GM21737 (cell line): ENCODE results near the gene SEC23A.
"Not testable (repeated sequence)": the region's sequence is repeated elsewhere in the genome, so short reads cannot be mapped to it uniquely, and the experiment has no call there.

ENCODE experiments used
- ATAC-seq: cut with Tn5 transposase; IDR thresholded peaks from one replicate; pipeline ENCODE4 v1.9.1; 2021; ENCODE audit warnings: mild to moderate bottlenecking, moderate library complexity; ENCODE audit not compliant: unreplicated experiment

The SEC23A gene

DNA sequence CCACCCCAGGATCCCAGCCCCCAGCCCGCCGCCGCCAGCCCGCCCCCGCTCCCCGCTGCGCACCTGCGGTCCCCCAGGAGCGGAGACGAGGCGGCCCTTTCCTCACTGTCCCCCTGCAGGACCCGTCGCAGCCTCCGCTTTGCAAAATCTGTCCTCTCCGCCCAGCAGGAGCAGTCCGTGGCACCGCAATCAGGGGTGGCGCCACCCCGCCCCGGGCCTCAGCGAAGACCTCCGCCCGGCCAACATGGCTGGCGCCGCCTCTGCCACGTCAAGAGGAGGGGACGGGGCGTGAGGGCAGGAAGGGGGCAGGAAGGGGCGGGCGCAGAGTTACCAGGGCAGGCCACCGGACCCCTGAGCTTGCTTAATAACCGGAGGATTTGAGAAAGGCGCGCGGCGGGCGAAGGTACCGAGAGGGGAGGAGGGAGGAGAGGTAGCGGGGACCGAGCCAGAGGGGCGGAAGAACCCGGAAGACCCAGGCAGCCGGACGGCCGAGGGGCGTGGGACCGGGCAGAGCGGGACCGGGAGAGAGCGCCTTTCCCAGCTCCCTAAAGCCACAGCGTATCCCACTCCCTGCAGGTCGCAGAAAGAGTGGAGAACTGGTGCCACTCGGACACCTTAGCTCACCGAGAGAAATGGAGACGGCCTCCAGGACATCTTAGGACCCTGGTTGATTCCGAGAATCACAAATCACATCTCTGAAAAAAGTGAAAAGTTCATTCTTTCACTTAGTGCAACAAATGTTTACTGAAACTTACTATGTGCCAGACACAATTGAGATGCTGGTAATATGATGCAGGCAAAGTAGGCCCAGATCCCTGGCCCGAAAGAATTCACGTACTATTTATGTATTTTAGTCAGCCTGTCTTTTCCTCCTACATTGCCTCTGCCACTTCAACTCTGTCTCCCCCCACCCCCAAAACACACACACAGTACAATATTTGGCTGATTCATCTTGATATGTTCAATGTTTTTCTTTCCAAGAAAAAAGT is at the start of gene SEC23A:
TSS of gene SEC23A (minus strand) at position 267 of the 989 bp plus-strand sequence. CDS start 7,117 bp downstream, outside the sequence.
- ATAC-seq: peak; percentile 95

DNA sequence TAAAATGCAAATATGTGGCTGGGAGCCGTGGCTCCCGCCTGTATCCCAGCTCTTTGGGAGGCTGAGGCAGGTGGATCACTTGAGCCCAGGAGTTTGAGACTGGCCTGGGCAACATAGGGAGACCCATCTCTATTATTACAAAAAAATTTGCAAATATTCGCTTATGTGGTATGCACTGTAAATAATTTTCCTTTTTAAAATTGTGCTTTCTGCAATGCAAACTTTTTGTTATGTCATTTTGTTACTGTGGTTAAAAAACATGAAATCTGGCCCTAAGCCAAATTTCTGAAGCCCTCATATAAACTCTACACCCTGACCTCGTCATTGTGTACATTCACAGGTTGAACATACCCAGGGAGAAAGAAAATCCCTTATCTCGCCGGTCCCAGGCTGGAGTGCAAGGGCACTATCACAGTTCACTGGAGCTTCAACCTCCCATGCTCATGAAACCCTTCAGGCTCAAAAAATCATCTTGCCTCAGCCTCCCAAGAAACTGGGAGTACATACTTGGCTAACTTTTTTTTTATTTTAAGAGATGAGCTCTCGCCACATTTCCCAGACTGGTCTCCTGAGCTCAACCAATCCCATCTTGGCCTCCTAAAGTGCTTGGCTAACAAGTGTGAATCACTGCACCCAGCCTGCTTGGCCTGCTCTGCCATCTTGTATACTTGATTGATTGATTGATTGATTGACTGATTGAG is 42.4 kb upstream of the SEC23A start:
- ATAC-seq: no peak

DNA sequence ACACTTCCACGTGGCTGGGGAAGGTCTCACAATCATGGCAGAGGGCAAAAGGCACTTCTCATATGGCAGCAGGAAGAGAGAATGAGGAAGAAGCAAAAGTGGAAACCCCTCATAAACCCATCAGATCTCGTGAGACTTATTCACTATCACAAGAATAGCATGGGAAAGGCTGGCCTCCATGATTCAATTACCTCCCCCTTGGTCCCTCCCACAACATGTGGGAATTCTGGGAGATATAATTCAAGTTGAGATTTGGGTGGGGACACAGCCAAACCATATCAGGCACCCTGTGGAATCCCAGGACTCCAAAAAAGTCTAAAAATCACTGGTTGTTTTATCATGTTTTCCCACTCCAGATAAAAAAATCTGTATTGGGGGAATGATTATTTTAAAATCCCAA is 40.2 kb upstream of the SEC23A start:
- not testable (repeated sequence) for ATAC-seq

DNA sequence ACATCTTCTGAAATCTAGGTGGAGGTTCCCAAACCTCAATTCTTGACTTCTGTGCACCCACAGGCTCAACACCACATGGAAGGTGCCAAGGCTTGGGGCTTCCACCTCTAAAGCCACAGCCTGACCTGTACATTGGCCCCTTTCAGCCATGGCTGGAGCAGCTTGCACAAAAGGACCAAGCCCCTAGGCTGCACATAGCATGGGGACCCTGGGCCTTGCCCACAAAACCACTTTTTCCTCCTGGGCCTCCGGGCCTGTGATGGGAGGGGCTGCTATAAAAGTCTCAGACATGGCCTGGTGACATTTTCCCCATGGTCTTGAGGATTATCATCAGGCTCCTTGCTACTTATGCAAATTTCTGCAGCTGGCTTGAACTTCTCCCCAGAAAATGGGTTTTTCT is 38.6 kb upstream of the SEC23A start:
- not testable (repeated sequence) for ATAC-seq

DNA sequence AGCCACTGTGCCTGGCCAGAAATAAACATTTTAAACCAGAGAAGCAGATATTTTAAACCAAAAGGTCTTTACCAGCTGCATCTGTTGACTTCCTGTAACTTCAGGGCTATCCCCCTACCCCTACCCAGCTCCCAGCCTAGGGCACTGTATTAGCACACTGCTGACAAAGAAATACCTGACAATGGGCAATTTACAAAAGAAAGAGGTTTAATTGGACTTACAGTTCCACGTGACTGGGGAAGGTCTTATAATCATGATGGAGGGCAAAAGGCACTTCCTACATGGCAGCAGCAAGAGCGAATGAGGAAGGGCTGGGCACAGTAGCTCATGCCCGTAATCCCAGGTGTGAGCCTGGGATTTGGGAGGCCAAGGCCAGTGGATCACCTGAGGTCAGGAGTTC is 37.1 kb upstream of the SEC23A start:
- no peak for ATAC-seq

DNA sequence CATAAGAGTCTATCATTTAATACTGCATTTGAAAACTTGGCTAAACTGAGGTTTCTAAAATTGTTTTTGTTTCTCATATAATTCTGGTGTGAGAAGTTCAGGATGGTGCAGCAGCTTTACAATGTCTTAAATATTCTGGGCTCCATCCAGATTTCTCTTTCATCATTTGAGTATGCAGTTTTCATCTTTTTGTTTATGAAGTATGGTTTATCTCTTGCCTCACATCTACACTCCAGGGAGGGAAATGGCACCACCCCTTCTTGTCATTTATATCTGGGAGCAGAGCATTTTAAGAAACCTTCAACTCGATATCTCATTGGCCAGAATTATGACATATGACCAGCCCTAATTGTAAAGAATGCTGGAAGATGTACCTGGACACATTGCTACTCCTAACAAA is 35.4 kb upstream of the SEC23A start:
- ATAC-seq: no peak

DNA sequence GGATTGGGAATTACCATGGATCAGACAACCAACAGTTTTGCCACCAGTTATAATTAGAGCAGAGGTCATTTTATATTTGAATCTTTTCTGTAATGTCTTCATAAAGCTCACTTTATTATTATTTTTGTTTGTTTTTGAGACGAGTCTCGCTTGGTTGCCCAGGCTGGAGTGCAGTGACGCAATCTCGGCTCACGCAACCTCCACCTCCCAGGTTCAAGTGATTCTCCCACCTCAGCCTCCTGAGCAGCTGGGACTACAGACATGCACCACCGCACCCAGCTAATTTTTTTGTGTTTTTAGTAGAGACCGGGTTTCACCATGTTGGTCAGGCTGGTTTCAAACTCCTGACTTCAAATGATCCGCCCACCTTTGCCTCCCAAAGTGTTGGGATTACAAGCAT is 34.8 kb upstream of the SEC23A start:
- not testable (repeated sequence) for ATAC-seq

DNA sequence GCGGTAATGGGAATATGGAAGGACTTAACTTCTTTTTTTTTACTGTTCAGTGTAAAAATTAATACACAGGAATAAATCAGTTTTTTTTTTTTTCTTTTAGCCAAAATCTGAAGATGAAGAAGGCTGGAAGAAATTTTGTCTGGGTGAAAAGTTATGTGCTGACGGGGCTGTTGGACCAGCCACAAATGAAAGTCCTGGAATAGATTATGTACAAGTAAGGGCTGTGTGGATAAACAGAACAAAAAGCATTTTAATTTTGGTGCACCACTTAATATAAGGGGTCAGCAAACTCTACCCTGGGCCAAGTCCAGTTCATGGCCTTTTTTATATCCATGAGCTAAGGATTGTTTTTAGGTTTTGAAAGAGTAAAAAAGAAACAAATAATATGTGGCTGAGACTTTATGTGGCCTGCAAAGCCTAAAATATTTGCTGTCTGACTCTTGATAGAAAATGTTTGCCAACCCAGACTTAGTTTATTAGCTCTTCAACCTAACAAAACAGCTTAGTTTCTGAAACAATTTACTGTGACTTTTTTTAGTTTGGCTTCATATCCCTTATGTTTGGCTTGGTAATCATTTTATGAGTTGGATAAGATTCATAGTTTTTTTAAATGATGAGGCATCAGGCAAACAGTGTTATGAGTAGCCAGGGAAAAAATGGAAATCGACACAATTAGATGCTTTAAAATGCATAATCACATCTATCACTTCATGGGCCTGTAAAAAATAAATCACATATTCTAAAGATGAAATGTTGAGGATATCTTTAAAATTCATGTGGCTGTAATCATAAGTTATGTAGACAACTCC is 19.5 kb upstream of the SEC23A start:
- ATAC-seq: no peak

DNA sequence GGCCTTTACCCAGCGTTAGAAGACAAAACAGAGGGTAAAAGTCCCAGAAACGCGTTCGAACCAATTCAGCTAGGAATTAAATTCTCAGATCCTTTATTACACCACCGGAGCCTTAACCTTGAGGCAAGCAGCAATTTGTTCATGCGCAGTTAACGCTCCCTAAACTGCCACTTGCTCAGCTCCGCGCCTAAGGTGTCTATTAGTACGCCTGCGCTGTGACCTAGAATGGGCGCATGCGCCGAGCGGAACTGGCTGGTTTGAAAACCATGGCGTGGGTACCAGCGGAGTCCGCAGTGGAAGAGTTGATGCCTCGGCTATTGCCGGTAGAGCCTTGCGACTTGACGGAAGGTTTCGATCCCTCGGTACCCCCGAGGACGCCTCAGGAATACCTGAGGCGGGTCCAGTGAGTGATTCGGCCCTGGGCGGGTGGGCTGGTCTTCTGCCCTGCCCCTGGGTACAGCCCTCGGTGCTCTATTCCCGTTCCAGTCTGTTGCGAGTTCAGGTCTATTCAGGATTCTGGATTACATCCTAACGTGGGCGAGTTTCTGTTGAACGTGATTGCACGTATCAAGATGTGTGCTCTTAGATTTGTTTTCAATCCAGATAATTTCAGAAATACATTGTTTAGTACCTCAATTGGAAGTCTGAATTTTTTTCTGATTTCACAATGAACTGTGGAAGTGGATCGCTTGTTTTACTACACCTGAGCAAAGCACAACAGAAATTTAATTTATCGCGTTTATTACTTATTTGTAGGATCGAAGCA is 11.2 kb upstream of the SEC23A start, which contains the start of gene GEMIN2:
TSS of gene GEMIN2 (plus strand) at position 251 of the 766 bp plus-strand sequence. CDS start at position 267, 16 bp downstream.
- peak; percentile 93 for ATAC-seq

DNA sequence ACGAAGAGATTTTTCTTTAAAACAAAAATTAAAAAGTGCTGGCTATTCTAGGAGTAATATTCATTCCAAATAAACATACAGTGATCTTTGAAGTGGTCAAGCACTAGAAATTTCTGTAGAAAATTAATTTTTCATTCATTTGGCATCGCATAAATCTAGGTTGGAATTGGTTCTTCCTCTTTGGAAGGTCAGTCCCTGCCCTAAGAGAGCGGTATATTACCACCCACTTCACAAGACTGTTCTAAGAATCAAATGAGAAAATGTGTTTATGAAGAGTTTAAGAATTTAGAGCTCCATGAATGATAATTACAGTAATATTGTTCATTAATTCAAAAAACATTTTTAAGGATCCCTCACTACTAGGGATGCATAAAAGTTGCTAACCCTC is 10.6 kb upstream of the SEC23A start:
- ATAC-seq: no peak

DNA sequence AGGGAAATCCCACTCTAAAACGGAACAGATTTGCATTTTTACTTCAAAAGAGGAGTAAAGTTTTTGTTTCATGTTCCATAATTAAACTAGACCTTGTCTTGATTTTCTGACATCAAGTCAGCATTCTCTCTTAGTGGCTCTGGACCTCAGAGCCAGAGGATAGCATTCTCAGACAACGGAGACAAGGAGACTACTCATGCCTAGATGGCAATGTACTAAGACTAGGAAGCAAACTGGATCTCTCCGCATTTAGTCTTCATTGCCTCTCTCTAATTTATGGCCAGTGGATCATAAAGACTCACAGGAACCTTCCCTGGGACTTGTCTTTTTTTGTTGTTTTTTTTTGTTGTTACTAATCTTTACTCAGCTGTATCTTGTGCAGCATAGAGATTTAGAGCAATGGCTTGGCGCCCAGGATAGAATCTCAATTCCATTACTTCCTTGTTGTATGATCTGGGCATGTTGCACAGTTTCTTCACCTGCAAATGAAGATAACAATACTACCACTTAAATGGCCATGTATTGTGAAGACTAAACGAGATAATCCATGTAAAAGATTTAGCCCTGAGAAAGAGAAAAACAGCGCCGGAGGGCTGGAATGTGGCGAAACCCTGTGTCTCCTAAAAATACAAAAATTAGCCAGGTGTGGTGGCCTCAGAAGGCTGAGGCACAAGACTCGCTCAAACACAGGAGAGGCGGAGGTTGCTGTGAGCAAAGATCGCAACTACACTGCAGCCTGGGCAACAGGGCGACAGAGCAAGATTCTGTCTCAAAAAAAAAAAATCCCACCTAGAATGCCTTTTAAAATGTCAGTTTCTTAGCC is 7.1 kb upstream of the SEC23A start:
- no peak for ATAC-seq

DNA sequence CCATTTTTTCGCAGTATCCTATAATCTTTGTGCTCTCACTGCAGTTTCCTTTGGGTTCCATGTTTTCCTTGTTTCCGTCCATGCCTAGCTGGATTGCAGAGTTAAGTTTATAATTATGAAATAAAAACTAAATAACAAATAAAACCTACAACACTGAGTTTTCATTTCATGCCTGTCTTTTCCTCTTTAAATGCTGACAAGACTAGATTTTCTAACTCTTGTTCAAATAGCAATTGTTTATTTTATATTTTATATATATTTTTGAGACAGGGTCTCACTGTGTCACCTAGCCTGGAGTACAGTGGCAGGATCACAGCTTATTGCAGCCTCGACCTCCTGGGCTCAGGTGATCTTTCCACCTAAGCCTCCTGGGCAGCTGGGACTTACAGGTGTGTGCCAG is 5.8 kb upstream of the SEC23A start:
- no peak for ATAC-seq

DNA sequence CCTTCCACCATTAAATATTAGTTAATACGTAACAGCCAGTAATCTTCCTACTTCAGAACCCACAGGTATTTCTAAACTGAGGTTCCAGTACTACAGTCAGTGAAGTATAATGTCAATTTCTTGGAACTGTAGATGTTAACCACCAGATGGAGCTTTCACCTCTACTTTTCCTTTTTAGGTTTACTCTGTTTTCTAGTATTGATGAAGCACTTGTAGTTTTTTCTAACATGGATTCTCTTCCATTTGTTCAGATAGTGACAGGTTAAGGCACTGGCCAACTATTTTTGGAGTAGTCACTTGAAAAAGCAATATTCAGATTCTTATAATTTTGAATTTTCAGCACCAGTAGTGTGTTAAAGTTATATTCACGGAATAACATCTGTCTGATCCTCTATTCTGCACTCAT is 4.6 kb upstream of the SEC23A start:
- ATAC-seq: no peak

DNA sequence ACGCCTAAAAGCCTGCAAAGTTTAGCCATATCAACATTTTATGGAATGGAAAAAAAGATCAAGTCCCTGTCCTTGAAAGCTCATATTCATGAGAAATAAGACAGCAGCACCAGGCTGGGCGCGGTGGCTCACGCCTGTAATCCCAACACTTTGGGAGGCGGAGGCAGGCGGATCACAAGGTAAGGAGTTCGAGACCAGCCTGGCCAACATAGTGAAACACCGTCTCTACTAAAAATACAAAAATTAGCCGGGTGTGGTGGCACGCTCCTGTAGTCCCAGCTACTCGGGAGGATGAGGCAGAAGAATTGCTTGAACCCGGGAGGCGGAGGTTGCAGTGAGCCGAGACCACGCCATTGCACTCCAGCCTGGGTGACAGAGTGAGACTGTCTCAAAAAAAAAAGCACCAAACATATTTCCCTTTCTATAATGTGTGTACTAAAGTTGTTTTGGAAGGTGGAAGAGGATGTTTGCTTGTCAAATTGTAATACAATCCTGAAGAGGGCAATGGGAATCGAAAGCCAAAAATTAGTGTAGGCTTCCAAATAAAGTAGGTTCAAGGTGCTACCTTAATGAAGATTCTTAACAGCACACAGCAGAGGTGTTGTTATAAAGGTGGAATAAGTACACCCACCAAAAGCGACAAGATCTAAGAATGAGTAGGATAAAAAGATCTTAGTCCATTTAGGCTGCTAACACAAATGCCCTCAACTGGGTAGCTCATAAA is 1.2 kb upstream of the SEC23A start:
- ATAC-seq: not testable (repeated sequence)

DNA sequence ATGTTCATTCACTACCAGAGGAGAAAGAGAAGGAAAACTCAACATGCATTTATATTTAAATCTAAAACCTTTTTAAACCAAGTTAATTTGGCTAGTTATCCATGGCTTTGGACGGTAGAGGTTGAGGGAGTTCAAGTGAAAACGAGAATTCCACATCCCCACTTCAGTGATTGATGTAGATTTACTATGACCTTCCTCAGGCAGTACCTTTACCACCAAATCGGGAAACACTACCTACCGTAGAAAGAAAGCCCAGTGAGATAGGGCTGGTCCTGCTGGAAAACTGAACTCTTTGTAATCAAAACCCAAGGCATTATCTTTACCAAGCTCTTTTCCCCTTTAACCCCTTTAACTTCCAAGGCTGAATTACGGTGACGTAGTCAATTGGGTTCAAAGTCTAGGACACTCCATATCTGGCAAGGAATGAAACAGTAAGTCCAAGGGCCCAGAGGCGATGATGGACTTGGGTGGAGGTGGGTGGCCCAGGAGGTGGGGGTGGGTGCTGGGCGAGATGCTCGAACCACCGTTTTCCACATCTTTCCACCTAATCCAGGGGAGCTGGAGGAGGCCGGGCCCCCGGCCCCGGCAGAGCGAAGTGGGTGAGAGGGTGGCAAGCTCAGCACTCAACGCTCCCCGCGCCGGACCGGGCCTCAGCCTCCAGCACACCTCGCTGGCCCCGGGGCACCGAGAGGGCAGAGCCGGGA is 618 bp downstream of the SEC23A start:
- ATAC-seq: peak; percentile 12

DNA sequence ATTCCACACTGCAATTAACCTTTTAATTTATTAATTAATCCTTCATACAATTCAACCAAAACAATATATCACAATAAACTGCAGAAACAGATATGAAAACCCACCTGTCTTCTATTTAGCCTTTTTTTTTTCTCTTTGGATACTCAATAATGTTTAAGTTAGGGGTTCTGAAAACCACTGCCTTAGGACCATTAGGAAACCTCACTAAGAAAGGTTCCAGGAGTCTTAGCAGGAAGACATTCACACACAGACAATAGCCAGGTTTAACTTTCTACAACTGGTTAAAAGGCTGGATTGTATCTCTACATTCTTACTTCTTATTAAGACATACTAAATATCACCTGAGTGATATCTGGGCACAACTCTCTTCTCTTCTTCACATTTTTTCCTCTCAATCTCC is 3.3 kb downstream of the SEC23A start:
- no peak for ATAC-seq

DNA sequence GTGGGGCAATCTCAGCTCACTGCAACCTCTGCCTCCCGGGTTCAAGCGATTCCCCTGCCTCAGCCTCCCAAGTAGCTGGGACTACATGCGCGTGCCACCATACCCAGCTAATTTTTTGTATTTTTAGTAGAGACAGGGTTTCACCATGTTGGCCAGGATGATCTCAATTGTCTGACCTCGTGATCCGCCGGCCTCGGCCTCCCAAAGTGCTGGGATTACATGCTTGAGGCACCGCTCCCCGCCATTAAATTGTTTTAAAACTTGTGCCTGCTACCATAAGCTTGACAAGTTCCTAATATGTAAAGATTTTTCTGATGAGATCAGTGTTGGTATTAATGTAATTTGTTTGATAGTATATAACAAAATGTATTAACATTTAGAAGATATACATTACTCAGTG is 3.8 kb downstream of the SEC23A start:
- ATAC-seq: not testable (repeated sequence)

DNA sequence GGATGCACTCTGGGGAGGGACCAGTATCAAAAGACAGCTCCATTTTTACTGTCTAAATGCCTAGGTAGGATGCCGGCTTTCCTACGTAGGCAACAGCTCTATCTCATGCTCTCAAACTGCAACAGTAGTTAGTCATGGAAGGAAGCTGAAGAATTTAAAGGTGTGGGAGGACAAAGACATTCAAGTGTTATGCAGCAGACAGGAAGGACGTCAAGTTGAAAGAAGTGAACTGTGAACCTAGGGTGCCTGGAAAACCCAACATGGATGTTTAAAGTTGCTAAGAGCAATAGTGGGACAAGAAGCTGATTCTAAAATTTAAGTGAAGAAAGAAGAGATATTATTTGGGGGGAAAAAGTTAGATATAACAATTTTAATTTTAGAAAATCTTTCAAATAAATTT is 5.9 kb downstream of the SEC23A start:
- ATAC-seq: no peak
